Measurements from ENCODE around the gene SLC48A1.

The SLC48A1 gene

GRCh38 chr12:47758834-47759690 is 14.0 kb upstream of the SLC48A1 start, which contains the start of gene RAPGEF3:
TSS of gene RAPGEF3 (minus strand) at chr12:47758880. CDS start at chr12:47758556, 324 bp downstream.
- peak; percentile 94 for DNase-seq

GRCh38 chr12:47762850-47763465 is 10.1 kb upstream of the SLC48A1 start:
- DNase-seq, result no peak

- no peak for DNase-seq
Observed at GRCh38 chr12:47763481-47764346, 9.3 kb upstream of the SLC48A1 start.

- no peak for DNase-seq
Observed at GRCh38 chr12:47766502-47767215, 6.4 kb upstream of the SLC48A1 start.

DNA sequence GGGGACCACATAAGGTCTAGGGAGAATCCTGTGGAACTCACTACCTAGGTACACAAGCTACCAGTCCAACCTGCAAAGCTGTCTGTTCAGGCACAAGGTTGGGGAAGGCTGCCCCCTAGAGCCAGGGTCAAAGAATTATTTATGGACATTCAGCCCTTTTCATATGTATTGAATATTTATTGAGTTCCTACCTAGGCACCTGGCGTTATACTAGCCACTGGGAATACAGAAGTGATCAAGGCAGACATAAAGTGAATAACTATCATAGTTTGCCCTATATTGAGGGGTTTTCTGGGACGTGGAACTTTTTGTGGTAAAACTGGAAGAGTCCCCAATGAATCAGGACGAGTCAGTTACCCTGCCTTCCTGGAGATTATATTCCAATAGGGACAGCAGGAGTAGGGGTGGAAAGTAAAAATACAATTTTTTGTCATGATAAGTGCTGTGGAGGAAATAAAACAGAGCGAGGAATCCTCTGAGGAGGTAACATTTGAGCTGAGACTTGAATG is 5.8 kb upstream of the SLC48A1 start:
- DNase-seq, result peak; percentile 85

- peak; percentile 88 for DNase-seq
Observed at GRCh38 chr12:47768323-47768811, 4.7 kb upstream of the SLC48A1 start.

DNA sequence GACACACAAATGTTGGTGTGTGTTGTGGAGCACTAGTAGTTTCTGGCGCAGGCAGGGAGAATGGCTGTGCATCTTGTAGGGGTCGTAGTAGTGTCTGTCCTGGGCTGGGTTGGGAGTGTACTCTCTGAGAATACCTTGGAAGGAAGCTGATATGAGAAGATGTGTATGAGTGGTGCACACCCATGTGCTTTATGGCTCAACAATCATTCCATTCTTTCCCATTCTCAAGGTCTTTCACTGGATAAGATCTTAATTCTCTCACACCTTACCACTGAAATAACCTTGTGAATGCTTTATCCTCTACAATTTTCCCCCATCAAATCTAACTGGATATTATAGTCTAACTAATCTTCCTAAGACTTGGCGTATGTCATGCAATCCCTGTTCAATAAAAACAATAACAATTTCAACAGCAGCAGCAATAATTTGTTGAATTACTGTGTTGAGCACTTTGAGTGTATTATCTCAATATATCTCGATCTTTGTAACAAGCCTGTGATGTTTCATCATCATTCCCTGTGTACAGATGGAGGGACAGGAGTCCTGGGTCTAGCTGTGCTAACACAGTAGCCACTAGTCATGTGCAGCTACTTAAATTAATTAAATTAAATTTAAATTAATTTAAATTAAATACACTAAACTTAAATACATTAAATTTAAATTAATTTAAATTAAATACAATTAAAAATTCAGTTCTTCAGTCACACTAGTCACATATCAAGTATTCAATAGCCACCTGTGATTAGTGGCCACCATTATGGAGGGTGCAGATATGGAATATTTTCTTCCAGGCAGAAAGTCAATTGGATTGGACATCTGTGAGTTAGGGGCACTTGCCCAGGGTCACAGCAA is 3.6 kb upstream of the SLC48A1 start:
- DNase-seq, result no peak

GRCh38 chr12:47770086-47770726 is 2.8 kb upstream of the SLC48A1 start:
- no peak for DNase-seq

DNA sequence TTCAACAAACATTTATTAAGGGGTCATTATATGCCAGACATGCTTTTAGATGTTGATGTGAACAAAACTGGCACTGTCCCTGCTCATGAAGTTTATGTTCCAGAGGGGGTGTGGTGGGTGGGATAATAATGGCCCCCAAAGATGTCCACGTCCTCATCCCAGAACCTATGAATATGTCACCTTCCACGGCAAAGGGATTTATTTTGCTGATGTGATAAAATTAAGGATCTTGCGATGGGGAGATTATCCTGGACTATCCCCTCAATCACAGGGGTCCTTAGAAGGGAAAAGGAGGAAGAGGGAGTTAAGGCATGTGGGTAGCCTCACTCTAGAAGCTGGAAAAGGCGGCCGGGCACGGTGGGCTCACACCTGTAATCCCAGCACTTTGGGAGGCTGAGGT is 1.7 kb upstream of the SLC48A1 start:
- DNase-seq, result no peak

GRCh38 chr12:47772094-47772660 is 861 bp upstream of the SLC48A1 start:
- no peak for DNase-seq

DNA sequence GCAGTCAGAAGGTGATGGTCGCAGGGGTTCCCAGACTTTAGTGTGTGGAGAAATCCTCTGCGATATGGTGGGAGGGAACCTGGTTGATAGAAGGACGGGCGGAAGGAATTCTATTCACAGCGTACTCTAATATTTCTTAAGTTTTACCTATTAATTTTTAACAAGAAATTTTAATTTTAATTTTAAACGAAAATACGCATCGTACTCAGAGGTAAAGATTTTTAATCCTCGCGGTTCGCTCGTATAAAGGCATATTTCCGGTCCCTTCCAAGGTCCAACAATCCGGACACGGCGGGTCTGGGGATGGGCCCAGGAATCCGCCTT is 338 bp upstream of the SLC48A1 start:
- DNase-seq, result no peak

GRCh38 chr12:47773858-47774580 is 981 bp downstream of the SLC48A1 start:
- DNase-seq, result no peak

- DNase-seq, result no peak
Observed at GRCh38 chr12:47774663-47775062, 1.6 kb downstream of the SLC48A1 start.

DNA sequence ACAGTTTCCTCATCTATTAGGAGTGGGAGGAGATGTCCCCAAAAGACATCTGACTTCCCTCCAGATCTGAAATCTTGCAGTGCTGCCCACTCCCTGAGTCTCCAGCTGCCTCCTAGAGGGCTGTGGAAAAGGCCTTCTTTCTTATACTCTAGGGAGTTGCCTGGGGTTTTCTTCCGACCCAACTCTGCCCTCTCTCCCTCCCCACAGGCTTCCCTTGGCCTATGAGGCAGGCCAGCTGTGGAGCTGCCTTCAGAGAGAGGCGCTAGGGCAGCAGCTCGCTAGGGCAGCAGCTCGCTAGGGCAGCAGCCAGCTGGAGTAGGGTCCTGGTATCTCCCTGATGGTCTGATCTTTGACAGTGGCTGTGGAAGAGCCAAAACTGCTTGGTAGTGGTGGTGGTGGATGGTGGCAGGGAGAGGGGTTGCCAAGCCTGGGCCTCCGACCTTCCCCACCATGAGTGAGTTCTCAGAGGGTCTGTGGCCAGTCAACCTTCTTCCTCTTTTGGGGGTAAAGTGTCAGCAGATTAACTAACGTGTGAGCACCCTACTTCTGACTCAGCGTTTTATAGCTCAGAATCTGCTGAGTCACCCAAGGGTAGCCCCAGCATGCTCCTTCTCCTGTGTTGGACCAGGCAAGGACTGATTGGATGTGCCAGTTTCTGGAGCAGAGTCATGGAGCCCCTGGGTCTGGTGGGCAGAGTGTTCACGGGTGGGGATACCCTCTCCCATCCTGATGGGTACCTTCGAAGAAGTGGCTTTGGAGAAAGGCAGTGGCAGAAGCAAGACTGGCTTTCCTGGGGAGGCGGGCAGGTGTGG is 2.3 kb downstream of the SLC48A1 start:
- no peak for DNase-seq

GRCh38 chr12:47776471-47777143 is 3.6 kb downstream of the SLC48A1 start:
- no peak for DNase-seq

GRCh38 chr12:47777151-47777550 is 4.1 kb downstream of the SLC48A1 start:
- no peak for DNase-seq

GRCh38 chr12:47777741-47778558 is 4.9 kb downstream of the SLC48A1 start:
- no peak for DNase-seq
